Renal pelvis (tissue), 4 donors: ENCODE data around the gene LGALS12. TPM values are rescaled to one million over a fixed set of nuclear protein-coding genes. Genes with fewer than 3 reads are reported as not detected.
"Not testable (repeated sequence)": the region's sequence is repeated elsewhere in the genome, so short reads cannot be mapped to it uniquely, and the experiment has no call there.

Experiments
- DNase-seq: peaks from one replicate; pipeline ENCODE4 v3.0.0-alpha.2; 2013
- polyA plus RNA-seq, 3 donors: library from polyadenylated mRNA; unstranded; fragments of 120-200 nt; gene quantifications; one replicate each; pipeline ENCODE4 v1.2.1, GENCODE V29; 2013; ENCODE audit not compliant: insufficient read length in 3 of 3

LGALS12 gene
- polyA plus RNA-seq, 3 donors, result 0.28 to 0.34 (median 0.31) TPM

DNA sequence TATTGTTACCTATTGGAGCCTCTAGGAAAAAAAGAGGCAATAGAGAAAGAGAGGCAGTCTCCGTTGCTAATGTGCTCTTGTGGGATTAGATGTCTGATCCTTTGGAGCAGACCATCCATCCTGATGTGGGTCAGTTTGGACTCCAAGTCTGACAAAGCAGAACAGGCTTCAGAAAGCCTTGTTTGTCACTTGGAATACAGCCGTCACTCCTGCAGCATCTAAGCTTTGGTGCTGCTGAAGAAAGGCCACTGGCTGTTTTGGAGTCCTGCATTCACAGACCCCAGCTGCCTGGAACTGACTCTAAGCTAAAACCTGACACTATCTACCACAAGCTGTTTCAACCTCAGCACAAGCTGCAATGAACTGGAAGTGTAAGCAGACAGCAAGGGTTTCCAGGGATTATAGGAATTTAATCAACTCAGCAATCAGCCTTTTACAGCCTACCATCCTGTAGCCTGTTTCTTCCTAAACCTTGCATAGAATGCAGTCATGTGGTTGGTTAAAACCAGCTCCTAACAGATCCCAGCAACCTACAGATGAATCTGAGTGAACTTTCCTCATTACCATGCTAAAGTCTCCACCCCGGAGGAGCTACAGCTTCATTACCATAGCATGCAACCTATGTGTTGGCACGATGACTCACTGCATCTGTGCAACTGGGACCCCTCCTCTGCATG lies 27.1 kb downstream of the LGALS12 start:
- no peak for DNase-seq

DNA sequence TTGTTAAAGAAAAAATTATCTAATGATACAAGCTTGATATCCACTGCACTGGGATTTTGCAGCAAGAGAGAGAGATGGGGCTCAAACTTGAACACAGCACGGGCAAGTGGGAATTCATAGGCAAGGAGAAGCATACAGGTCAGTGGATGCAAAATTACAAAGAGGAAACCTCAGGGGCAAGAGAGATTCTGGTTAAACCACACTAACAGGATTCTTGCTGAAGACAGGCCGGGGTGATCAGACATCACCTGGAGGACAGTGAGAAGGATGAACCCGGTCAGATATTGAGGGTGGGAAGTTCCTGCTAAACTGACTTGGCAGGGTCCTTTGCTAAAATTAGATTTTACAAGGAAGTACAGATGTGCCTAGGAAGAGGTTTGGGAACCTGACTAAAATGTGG lies 28.2 kb downstream of the LGALS12 start:
- DNase-seq, result no peak

DNA sequence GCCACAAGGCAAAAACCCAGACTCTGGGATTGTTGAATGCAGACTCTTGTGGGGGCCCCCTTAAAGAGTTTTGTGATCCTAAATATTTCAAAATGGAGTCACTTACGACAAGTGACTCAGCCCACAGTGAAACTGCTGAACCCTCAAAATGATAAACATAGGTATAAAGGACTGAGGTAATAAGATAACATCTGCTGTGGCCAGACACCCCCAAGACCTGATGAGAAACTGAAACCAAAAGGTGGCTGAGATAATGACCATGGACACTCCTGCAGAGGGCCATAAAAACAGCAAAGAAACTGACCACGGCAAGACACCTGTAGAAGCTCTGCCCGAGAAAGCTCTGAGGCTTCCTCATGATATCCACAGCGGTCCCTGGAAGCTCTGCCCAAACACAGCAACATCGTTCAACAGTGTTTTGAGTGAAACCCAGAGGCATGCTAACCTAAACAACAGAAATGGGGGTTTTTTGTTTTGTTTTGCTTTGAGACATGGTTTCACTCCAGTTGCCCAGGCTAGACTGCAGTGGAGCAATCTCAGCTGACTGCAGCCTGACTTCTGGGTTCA lies 29.1 kb downstream of the LGALS12 start:
- no peak for DNase-seq

DNA sequence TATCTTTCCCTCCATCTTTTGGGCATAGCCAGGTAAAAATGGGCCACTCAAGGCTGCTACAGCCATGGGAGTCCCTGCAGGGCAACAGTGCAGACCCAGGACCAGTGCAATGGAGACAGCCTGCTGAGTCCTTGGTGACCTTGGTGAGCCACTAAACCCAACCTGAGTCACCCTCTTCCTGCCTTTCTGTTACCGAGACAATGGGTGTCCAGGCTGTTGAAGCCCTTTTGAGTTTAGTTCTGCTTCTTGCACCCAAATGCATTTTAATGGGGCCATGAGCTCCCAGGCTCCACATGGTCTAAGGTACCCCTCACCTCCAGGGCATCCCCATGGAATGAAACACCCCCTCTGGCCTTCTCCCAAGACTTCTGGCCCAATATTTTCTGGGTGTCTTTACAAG lies 29.9 kb downstream of the LGALS12 start:
- DNase-seq, result no peak

DNA sequence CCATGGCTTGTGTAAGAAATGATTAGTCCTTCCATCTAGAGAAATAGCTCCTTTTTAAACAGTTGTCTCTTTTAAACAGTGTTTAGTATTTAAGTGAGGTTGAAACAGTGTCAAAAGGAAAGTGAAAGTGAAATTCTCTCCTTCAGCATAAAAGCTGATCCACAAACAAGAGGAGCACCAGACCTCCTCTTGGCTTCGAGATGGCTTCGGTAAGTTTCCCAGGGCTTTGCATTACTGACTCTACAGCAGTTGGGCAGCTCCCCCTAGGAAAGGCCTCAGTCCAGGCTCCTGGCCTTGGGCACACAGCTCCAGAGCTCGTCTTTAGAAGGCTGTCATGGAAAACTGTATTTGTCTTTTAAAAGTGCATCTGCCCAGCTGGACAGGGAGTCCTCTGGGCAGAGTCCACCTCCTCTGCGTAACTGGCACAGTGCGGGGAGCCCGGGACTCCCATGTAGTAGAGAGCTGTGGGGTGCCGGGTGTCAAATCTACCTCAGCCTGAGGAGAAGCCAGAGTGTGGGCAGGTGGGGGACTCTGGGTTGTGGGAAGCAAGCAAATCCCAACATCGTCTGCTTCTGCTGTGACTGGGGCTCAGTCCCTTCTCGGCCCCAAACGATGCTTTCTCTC lies 30.9 kb downstream of the LGALS12 start, which contains the start of gene PLAAT4:
Gene PLAAT4, plus strand, starts transcription at position 140 of the 624 bp plus-strand sequence. Its CDS starts 61 bp downstream, at position 201.
- peak; percentile 39 for DNase-seq

DNA sequence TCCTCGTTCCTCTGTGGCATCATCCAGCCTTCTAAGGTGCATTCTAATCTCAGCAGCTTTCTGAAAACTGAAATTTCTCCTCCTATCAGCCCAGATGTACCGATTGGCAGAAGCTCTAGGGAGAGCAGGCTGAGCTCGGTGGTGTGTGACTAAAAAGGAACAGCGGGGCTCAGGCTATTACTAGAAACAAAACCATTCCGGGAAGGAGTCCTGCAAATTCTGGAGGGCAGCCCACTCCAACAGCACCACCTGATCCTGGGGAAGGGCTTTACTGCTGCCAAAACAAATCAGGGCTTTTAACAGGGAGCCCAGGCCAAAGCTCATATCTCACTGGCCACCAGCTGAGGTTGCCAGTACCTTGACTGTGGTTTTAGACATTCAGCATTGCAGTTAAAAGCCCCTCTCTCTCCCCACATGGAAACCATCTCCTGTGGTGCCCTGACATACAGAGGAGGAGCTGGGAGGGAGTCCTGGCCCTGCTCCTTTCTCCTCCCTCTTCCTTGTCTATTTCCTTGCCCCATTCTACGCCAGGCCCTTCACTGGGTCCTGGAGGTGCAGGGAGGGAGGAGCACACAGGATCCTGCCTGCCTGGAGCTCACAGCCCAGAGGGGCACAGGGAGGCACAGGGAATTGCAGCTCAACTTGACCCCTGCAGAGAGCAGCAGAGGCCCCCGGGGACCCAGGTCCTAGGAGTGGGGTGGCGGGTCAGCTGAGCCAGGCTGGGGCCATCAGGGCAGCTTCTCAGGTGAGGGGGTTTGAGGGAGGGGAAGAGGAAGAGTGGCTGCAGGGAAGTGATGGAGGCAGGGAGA lies 31.6 kb downstream of the LGALS12 start:
- DNase-seq, result peak; percentile 21

DNA sequence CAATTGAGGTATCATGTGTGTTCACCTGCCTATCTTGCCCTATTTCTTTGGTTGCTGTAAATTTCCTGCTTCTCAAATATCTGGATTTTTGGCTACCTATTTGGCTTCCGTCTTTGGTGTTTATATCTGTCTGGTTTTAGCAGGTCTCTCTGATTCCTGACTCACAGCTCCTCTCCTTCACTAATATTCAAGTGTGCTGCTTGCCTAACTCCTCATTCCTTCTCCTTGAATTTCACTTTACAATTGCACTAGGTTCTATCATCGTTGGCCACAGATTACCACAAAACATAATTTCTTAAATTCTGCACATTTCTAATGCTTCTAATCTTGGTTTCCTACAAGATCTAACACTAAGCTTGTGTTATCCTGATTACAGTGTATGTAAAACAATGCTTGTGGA lies 36.6 kb downstream of the LGALS12 start:
- DNase-seq, result not testable (repeated sequence)

DNA sequence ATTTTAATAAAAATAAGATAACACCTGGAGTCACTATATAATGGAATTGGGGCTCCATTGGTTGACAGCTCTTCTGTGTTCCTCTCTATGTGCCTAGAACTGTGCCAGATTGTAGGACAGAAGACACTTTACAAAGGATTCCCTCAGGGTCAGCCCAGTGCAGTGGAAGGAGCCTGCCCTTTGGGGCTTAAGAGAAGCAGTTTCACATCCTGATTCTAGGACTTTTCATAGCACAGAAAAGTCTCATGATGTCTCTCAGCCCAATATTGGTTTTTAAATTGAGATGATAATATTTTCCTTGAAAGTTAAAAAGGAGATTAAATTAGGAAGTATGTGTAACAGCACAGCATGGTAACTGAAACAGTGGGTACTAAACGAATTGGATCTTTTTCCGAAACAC lies 37.8 kb downstream of the LGALS12 start:
- DNase-seq, result no peak

DNA sequence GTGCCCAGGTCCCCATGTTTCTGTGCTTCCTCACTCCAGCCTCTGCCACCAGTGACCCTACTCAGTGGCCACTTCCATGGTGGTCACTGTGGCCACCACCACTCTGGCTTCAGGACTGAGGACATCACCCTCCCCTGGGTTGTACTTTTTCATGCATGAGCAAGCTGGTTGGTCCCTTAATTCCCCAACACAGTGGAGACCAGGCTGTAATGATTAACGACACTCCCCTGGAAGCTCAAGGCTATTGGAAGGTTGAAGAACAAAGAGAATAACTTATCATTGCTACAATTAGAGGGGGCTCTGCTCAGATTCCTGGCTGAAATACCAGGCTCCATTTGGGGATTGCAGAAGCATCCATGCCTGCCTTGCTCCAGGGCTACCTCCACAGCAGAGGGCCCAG lies 41.2 kb downstream of the LGALS12 start:
- no peak for DNase-seq

DNA sequence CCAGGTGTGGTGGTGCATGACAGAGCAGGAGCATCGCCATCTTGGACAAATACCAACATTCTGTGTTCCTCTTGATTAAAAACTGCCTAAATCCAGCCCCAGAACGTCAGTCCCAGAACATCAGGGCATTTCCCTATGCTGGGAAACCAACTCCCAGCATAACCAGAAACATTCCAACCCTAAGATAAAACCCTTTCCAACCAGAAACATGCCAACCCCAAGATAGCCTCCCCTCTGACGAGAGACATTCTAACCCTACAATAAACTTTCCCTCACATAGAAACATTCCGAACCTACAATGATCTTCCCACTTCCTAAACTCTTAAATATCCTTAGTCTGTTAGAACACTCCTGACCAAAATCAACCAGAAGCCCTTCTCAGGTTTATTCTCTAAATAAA lies 42.3 kb downstream of the LGALS12 start:
- no peak for DNase-seq

DNA sequence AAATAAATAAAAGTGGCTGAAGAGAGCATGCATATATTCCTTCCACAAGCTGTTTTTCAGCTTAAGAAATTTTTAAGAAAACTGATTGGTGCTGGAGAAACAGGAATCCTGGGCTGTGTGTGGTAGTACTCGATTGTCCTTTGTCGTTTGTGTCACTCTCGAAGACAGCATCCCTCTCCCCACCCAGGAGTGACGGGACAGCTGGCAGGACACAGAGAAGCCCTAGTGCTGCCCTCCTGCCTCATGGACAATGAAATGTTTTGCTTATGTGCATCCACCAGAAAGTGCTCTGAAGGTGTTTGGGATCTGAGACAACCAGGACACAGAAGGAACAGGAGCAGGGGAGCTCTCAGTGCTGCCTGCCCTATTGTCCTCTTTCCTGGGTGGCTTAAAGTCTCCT lies 43.5 kb downstream of the LGALS12 start:
- DNase-seq, result no peak

DNA sequence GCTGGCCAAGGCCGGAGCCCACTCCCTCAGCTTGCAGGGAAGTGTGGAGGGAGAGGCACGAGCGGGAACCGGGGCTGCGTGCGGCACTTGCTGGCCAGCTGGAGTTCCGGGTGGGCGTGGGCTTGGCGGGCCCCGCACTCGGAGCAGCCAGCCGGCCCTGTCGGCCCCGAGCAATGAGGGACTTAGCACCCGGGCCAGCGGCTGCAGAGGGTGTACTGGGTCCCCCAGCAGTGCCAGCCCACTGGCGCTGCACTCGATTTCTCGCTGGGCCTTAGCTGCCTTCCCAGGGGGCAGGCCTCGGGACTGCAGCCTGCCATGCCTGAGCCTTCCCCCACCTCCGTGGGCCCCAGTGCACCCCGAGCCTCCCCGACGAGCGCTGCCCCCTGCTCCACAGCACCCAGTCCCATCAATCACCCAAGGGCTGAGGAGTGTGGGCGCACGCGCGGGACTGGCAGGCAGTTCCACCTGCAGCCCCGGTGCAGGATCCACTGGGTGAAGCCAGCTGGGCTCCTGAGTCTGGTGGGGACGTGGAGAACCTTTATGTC lies 44.3 kb downstream of the LGALS12 start:
- DNase-seq, result not testable (repeated sequence)

DNA sequence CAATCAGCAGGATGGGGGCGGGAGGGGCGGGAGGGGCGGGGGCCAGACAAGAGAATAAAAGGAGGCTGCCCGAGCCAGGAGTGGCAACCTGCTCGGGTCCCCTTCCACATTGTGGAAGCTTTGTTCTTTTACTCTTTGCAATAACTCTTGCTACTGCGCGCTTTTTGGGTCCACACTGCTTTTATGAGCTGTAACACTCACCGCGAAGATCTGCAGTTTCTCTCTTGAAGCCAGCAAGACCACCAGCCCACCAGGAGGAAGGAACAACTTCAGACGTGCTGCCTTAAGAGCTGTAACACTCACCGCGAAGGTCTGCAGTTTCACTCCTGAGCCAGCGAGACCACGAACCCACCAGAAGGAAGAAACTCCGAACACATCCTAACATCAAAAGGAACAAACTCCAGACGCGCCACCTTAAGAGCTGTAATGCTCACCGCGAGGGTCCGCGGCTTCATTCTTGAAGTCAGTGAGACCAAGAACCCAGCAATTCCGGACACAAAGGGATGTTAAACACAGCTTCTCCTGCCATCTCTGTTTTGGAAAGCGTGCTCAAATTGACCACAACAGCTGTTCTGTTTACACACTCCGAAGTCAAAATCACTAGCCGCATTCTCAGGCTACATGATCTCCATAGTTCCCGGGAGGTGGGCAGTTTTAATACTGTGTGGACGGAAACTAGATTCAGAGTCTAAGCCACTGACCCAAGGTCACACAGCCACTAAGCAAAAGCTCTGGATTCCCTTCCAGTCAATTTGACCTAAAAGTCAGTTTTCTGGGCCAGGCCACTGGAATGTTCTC lies 45.4 kb downstream of the LGALS12 start:
- no peak for DNase-seq

DNA sequence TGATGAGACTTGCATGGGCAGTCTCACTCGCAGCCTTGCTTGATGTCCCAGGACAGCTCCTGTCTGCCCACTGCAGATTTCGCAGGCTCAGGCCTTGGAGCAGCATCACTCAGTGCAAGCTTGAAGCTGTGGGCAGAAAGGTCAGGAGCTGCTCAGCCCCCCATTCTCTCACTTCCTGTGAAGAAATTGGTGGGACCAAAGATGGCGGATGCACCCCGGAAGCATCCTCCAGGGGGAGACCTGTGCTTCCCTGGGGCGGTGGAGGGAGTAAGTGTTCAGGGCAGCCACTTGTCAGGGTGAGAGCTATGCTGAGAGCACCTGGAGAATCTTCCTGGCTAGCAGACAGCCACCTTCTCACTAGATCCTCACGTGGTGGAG lies 46.0 kb downstream of the LGALS12 start:
- DNase-seq, result no peak

DNA sequence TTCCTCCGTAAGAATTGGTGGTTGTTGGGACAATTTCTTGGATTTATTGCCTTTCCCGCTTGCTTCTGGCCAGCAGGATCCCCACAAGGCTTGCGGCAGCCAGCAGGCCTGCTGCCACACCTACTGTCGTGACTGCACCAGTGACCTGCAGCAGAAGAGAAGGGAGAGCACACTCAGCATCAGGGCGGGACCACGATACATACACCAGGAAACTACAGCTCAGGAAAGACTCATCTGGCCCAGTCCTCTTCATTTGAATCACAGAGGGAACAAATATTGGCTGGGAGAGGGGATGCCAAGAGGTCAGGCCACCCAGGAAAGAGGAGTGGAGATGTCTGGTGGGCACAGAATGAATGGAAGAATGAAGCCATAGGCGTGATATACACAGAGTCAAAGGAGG lies 47.0 kb downstream of the LGALS12 start:
- DNase-seq, result no peak

DNA sequence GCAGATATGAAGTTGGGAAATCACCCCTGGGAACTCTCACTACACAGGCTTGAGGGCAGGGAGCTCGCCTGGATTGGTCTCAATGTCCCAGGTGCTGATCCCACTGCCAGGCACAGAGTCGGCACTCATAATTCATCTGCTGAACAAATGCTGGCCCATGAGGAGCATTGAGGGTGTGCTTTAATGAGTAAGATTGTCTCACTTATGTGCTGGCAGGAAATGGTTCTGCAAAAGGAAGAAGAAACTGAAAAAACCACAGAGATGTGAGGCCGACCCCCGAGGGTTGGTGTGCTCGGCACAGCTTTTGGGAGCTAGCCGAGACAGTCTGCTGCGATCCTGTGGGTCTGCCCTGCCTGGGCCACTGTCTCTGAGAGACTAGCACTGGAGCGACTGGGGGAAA lies 47.9 kb downstream of the LGALS12 start:
- DNase-seq, result no peak

DNA sequence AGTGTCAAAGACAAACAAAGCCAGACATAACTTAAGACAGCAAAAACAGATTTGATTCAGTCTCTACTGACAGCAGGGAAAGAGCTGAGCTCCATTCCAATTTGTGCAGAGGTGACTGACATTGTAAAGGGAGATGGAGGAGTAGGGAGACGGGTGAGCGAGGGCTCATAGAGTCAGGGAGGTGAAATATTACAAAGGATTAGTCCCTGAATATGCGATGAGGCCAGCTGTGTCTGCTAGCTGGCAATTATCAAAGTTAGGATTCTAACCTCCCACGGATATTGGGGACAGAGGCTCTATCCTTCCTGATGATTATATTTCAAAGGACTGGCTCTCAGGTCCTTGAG lies 49.0 kb downstream of the LGALS12 start:
- DNase-seq, result no peak

DNA sequence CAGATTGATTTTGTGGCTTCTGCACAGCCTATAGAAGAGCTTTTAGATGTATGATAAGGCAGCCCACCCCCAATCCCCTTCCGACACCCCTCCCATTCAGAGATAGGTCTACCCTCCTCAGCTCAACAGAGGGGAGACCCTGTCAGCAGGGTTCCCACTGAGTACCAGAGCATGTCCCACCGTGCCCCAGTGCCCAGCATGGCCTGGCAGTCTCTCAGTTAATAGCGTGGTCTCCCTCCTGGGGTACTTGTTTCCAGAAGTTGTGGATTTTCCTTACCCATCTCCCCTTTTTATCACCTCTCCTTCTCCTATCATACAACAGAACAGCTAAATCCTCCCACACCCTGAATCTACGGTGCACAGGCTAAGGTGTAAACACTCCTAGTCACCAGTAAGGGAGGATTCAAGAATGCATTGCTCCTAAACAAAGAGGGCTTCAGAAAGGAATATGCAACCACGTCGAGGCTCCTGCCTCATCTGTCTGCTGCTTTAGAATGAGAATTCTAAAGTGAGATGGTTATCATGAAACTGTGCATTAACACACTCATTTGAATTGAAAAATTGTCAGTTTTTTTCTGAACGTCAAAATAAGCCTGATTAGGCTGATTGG lies 50.6 kb downstream of the LGALS12 start:
- DNase-seq, result no peak

DNA sequence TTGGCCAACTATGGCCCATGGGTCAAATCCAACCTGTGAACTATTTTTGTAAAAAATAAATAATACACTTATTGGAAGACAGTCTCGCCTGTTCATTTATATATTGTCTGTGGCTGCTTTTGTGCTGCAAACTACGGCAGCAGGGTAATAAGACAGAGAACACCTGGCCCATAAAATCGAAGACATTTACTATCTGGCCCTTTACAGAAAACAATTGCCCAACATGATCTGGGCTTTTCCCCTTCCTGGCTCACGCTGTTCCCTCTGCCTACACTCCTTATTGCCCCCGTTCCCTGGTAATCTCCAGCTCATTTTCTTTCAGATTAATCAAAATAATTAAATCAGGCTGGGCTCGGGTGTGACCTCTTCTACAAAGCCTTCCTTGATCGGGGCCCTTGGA lies 51.7 kb downstream of the LGALS12 start:
- no peak for DNase-seq

DNA sequence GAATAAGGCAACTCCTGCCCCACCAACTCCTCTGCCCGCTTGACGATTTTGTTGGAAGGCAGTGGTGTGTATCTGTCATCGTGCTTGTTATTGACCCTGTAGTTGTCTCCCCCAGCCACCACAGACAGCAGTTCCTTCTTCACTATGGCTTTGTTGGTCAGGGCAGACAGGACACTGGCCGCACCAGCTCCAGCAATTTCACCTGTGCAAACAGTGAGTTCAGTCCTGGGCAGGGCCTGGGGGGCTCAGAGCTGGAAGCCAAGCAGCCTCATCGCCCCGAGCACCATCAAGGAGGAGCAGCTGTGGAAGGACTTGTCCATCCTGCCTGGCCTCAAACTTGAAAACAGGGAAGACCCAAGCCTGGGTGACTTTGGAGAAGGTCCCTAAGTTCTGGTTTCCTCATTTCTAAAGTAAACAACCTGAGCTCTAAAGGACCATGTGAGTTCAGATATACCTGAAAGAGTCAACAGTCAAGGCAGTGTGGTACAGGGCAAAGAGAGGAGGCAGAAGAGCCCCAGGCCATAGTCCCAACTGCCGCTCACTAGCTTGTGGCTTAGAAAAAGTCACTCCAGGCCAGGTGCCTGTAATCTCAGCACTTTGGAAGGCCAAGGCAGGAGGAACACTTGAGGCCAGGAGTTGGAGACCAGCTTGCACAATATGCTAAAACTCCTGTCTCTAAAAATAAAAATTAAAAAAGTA lies 52.7 kb downstream of the LGALS12 start:
- no peak for DNase-seq
